GM18507 (cell line): ENCODE data around the gene XPNPEP2.
A peak's percentile ranks its signal among the peaks of the same experiment; 100 is the strongest.

Source experiments
- DNase-seq: peaks from one replicate; pipeline ENCODE4 v3.0.0; 2011; ENCODE audit warnings: low read depth; ENCODE audit not compliant: insufficient read length; ENCODE audit errors: extremely low spot score
- FAIRE-seq: peaks from 2 replicates; lab custom pipeline; 2011; peaks lifted over from hg19 to GRCh38; lab: Jason Lieb, UNC

Gene XPNPEP2

DNA sequence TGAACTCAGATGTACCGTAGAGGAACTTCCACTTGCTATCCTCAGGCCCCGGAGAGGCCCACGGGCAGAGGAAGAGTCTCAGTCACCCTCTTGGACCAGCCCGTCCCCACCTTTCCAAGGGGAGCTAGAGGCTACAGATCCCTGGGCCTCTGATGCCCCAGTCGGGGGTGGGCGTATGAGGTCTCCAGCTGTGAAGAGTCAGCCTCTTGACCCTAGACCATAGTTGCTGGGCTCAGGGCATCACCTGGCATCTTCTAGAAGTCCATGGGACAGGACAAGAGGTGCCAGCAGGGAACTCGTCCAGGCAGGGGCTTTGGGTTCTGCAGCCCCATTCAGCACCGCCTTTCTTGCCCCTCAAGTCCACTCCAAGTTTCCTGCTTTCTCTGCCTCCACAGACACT, 52.6 kb downstream of the XPNPEP2 start:
- DNase-seq, result no peak
- FAIRE-seq, result no peak

DNA sequence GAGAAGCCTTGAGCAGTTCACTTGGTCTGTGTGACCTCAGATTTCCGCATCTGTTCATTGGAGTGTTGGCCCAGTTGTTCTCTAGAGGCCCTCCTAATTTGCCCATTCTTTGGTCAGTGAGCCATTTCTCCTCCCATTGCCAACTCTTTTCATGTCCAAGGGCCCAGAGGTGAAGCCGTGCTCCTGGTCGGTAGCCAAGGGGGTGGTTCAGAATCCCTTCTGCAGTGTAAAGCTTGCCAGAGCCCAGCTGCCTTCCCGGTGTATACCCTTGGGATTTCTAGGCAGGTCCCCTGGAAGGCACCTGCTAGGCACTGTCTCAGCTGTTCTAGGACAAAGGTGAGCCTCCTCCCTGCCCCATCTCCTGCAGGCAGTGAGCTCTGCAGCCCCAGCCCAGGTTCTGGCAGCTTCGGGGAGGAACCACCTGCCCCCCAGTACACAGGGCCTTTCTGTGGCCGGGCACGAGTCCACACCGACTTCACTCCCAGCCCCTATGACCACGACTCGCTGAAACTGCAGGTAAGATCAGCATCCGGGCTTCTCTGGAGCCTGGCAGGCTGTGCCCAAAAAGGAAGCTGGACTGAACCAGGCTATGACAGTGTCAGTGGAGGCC, 53.3 kb downstream of the XPNPEP2 start:
- FAIRE-seq, result no peak
- no peak for DNase-seq

DNA sequence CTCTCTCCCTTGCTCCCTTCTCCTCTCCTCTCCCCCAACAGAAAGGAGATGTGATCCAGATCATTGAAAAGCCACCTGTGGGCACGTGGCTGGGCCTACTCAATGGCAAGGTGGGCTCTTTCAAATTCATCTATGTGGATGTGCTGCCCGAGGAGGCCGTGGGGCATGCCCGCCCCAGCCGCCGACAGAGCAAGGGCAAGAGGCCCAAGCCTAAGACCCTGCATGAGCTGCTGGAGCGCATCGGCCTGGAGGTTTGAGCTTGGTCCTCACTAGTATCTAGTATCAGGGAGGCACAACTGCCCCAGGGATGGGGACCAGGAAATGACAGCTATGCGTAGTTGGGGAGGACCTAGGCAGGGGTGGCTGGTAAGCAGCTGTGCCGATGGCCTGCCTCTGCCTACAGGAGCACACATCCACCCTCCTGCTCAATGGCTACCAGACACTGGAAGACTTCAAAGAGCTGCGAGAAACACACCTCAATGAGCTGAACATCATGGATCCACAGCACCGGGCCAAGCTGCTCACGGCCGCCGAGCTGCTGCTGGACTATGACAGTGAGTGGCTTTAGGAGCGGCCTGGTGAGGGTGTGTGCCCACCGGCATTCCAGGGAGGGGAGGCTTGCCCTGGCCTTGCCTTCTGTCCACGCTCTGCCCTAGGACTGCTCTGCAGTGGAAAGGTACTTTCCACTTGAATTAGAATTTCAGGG, 54.0 kb downstream of the XPNPEP2 start:
- DNase-seq, result no peak
- FAIRE-seq, result no peak

DNA sequence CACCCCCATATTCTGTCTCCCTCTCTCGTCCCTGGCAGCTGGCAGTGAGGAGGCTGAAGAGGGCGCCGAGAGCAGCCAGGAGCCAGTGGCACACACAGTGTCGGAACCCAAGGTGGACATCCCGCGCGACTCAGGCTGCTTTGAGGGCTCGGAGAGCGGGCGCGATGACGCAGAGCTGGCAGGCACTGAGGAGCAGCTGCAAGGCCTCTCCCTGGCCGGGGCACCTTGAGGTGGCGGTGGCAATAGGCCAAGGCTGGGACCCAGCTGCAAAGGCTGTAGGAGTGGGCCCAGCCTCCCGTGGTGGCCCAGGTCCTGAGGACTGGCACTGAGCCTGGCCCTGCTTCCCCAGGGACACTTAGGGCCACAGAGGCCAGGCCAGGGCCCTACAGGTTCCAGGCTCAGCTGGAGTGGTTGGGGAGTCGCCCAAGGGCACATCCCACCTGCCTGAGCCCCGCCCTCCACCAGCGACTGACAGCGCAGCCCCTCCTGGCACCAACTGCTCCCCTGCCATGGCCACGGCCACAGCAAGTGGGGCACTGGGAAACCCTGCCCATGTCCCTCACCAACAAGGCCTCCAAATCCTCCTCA, 54.9 kb downstream of the XPNPEP2 start:
- no peak for FAIRE-seq
- no peak for DNase-seq

DNA sequence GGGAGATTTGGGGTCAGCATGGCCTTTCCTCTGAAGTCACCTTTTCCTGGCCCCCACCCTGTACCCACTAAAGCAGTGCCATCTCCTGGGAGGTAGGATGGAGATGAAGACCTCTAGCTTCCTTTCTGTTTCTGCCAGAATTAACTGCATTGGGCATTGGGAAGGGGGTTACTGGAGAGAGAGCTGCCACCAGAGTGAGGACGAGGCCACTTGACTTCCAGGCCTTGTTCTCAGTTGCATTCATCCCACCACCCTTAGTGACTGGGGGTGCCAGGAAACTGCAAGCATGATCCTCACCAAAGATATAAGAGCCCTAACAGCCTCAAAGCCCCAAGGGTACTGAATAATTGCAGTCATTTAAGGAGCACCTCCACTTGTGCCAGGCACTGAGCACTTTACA, 56.8 kb downstream of the XPNPEP2 start:
- DNase-seq (no peak), FAIRE-seq (no peak)

DNA sequence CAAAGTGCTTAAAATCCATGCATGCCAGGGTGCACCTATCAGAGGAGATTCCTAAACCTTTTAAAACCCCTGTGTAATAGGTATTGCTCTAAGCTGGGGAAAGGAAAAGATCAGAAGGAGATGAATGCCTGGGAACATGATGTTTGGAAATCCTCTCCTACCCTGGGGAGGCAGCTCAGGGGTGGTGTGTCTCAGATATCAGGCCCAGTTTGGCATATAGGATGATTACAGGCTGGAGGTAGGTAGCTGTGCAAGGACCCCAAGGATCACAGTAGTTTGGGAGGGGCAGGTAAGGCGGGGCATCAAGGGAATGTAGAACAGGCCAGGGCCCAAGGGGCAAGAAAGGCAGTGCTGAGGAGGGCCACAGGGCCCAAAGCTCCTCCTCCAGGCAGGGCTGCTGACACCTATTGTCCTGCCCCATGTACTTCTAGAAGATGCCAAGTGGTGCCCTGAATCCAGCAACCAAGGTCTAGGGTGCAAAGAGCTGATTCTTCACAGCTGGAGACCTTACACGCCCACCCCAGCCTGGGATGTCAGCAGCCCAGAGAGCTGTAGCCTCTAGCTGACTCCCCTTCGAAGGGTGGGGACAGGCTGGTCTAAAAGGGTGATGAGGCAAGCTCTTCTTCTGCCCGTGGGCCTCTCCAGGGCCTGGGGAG, 58.6 kb downstream of the XPNPEP2 start:
- no peak for DNase-seq
- no peak for FAIRE-seq

DNA sequence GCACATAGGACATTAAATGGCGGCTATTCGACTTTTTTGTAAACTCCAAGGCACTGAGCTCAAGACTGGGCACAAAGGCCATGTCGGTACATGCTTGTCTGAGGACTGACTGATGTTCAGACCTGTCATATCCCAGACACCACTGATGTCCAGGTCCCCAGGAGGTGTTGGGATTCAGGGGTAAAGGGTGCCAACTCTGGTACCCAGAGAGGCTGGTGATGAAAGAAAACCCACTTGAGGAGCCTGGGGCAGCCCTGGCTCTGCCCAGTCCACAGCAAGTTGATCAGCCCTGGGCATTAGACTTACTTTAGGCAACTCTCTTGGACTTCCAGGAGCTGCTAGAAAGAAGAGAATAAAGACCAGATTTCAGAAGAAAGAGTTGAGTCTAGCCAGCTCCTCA, 59.7 kb downstream of the XPNPEP2 start:
- no peak for FAIRE-seq
- DNase-seq, result no peak

DNA sequence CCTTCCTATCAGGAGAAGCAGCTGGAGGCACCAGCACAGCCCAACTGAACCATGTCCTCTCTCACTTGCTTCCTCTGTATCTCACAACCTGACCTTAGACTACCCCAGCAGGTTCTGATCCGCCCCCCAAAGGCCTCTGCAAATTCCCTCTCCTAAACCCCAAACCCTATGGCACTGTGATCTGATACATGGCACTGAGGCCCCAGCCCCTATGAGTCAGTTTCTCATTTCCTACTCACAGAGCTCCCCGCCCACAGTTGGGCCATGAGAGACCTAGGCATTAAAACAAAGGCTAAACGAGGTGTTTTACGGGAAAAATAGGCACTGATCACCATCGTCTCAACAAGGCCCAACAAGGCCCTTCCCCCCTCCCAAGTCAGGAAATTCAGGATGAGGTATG, 60.1 kb downstream of the XPNPEP2 start:
- FAIRE-seq, result no peak
- DNase-seq, result no peak

DNA sequence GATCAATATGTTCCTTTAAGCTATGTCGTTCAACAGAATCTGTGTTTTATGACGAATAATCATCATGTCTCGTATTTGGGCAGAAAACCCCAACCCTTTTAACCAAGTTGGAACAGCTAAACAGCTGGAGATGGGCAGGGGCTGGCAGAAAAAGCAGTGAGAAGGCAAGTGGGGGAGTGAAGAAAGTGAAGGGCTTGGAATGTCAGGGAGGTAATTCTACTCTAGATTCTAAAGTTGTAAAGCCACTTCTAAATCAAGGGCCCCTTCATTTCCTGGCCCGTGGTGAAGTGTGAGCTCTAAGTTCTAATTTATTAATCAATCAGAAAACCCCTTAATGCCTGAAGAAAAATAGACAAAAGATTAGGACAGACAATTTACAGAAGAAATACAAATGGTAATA, 61.4 kb downstream of the XPNPEP2 start:
- no peak for DNase-seq
- FAIRE-seq, result no peak

DNA sequence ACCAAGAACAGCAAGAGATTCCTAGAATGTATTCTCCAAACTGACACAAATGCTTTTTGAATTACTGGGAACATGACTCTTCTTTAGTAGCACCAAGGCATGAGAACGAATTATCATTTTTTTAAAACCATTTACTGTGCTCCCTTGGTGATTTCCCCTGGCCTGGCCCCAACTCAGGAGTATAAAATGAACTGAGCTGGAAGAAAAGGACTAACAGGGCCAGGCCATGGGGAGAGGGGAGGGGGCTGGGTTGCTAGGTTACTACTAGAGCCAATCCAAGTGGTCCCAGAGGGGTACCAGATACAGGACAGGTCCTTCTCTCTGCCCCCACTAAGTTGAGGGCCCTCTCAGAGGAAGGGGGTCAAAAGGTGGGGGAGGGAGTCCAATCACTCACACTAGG, 64.1 kb downstream of the XPNPEP2 start:
- DNase-seq (no peak), FAIRE-seq (no peak)

DNA sequence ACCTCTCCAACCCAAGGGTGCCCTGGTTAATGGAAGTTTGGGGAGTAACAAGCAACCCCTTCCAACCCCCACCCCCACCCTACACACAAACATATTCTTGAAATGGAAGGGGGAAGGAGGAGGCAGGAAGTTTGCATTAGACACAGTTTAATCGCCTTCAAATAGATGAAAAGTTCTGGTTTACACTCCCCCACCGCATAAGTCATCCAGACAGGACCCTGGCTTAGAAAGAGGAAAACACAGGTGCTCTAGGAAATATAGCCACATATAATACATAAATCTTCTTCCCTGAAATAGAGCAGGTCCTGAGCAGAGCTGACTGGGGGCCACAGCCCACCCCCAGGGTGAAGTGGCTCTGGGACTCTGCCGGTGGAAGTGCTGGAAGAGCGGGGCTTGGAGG, 66.0 kb downstream of the XPNPEP2 start:
- FAIRE-seq (no peak), DNase-seq (no peak)

DNA sequence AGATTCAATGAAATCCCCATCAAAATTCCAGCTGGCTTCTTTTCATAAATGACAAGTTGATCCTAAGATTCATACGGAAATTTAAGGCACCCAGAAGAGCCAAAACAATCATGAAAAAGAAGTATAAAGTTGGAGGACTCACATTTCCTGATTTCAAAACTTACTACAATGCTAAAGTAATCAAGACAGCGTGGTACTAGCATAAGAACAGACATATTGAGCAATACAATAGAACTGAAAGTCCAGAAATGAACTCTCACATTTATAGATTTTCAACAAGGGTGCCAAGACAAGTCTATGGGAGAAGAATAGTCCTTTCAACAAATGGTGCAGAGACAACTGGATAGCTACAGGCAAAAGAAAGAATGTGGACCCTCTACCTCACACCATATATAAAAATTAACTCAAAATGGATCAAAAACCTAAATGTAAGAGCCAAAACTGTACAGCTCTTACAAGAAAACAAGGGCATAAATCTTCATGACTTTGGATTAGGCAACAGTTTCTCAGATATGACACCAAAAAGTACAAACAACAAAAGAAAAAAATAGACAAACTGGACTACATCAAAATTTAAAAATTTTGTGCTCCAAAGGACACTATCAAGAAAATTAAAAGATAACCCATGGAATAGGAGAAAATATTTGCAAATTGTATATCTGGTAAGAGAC, 69.5 kb downstream of the XPNPEP2 start:
- FAIRE-seq (peak; percentile 61), DNase-seq (no peak)

DNA sequence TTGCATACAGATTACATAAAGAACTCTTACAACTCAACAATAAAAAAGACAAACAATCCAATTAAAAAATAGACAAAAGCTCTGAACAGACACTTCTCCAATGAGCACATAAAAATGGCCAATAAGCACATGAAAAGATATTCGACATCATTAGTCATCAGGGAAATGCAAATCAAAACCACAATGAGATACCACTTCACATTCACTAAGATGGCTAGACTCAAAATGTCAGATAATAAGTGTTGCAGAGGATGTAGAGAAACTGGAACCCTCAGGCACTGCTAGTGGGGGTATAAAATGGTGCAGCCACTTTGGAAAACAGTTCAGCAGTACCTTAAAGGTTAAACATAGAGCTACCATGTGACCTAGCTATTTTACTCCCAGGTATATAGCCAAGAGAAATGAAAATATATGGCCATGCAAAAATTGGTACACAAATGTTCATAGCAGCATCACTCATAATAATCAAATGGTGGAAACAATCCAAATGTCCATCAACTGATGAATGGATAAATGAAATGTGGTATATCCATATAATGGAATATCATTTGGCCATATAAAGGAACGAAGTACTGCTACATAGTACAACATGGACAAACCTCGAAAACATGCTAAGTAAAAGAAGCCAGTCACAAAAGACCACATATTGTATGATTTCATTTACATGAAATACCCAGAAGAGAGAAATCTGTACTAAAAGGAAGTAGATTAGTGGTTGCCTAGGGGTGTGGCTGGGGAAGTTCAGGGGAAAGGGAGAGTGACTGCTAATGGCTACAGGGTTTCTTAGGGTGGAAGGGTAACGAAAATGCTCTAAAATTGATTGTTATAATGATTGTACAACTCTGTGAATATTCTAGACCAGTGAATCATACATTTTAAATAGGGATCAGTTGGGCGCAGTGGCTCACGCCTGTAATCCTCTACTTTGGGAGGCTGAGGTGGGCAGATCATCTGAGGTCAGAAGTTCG, 70.3 kb downstream of the XPNPEP2 start:
- no peak for FAIRE-seq

DNA sequence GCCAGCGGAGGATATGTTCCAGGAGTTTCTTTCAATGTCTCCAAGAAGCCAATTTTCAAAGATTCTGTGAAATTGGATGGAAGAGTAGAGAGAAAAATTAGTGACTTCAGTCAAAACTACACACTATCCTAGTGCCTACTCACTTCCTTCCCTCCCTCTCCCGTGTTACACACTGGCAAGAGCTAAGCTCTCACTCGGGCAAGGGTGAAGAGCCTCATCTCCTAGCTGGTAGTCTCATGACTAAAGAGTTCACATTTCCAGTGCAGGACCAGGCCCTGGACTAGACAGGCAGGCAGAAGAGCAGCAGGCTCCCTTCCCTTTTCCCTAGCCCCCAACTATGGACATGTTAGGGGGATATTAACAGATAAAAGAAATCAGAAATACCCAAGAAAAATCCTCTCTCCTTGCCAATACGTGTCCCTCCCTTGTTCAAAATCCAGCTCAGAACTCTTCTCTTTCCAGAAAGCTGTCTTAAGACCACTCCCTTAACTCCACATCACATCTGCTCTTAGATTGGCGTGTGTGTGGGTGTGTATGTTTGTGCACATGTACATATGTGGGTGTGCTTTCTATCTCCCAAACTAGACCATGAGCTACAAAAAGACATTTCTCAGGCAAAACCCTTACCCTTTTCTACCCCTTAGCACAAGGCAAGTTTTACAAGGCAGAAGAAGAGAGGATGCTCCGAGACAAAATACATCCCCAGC, 75.0 kb downstream of the XPNPEP2 start:
- no peak for DNase-seq
- FAIRE-seq, result no peak

More for the DNA sequence above, 70.3 kb downstream of the XPNPEP2 start:
- no peak for DNase-seq

DNA sequence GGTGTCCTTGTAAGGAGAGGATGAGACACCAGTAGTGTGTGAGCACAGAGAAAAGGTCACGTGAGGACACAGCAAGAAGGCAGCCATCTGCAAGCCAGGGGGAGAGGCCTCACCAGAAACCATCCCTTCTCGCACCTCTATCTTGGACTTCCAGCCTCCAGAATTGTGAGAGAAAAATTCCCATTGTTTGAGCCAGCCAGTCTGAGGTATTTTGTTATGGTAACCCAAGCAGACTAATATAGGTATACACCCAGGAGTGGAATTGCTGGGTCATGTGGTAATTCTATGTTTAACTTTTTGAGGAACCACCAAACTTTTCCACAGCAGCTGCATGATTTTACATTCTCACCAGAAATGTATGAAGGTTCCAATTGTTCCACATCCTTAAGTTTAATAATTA, 79.3 kb downstream of the XPNPEP2 start:
- FAIRE-seq (no peak), DNase-seq (no peak)
